D341Med (cell line): ENCODE measurements around the gene TRUB1.

Source experiments
- DNase-seq: peaks from one replicate; pipeline ENCODE4 v3.0.0; 2012; ENCODE audit warnings: low spot score

Gene TRUB1

DNA sequence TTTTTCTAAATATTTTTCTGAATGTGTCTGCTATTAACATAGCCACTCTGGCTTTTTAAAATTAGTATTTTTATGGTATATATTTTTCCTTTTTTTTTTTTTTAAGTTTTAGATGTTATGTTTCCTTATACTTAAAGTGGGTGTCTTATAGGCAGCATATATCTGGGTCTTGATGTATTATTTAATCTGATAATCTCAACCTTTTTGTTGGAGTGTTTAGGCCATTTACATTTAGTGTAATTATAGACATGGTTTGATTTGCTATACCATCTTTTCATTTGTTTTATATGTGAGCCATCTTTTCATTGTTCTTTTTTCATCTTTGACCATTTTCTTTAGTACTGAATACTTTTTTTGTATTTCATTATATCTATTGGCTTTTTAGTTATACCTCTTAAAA lies 45.0 kb downstream of the TRUB1 start:
- DNase-seq, result no peak

DNA sequence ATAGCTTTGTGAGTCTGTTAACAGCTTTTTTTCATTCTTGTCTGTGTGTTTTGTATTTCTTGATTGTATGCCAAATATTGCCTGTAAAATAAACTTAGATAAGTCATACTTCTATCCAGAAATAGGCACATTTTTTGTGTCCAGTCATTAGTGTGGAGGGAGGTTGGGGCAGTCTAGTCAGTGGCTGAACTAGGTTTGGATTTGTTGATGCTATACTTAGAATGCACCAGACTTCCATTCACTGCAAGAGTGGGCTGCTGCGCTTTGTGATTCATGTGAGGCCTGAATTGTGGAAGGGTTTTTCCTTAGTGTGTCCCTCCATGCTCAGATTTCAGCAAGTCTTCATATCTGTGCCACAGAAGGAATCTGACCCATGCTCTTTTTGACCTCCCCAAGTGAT lies 50.0 kb downstream of the TRUB1 start:
- DNase-seq, result no peak

DNA sequence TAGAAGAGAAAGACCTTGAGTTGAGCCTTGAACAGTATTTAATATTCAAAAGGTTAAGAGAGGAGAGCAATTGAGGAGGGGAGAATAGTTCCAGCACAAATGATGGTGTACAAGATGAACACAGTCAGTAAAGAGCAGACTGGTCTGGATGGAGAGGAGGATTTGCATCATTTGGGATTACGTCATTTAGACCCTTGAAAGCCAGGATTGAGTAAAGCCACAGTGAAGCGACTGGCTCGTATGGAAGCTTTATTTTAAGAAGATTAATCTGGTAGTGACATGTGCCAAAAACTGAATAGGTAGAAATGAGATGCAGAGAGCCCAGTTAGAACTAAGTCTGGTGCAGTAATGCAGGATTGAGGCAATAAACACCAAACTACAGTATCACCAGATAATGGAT lies 52.6 kb downstream of the TRUB1 start:
- DNase-seq, result peak; percentile 57

DNA sequence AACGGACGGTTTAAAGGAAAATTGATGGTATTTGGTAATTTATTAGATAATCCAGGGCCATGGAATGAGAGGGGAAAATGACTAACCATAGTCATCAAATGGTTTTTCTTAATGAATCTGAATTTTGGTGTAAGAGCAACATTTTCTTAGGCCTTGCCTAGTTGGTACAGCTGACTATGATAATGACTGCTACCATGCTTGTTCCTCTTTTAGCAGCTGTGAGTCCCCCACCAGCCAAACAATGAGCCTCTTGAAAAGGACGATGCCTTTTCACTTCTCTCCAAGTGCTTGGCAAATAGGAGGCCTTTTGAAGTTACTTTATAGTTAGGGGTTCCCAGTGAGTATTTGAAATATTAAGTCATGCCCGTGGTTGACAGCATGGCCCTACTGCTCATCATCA lies 53.0 kb downstream of the TRUB1 start:
- no peak for DNase-seq

DNA sequence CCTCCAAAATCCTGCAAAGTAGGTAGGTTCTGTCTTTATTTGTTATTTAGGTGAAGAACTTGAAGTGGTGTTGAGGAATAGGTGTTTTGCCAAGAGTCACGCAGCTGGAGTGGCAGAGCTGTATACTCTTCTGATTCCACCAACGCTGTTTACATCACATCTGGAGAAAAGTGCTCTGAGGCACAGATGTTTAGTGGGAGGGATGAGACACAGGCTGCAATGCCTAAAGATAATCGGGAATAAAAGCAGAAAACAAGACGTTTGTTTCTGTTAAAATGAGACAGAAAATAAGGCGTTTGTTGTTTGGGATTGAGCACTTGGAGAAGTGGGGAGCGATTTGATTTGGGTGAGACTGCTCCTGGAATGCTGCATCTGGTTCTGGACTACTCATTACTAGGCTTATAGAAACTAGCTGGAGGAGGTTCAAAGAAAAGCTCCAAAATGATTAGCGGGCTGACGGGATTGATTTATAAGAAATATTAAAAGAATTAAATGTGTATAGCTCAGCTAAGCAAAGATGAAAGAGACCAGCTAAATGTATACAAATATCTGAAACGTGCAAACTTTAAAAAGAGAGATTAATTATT lies 54.3 kb downstream of the TRUB1 start:
- no peak for DNase-seq

DNA sequence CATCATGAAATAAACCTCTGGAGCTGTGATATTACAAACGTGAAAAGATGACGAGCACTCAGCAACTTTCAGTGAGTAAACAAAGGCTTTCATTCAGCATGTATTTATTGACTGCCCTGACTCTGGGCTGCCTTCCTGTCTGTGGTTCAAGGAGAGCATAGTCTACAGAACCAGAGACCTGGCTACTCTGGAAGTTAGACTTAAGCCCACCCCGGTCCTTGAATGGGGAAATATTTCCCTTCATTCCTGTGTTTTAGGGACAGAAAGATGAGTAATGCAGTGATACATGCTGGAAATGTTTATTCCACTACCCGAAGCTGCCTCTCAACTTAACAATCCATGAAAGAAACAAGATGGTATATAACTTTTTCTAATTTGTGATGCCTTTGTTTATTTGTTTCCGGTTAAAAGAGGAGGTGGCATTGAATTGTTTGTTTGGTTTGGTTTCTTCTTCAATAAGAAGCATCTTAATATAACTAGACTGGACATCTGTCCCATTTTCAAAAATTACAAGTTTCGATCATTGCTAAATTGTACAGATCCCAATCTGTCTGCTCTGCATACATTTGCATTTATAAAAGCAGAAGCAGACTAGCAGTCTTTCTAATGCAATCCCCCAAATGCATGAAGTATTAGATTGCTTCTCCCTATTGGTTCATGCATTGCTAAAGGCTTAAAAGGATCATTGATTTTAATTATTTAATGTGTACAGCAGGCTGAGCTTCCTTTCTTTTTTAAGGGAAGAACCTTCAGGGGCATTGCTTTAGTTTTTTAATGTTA lies 57.7 kb downstream of the TRUB1 start:
- DNase-seq, result no peak

DNA sequence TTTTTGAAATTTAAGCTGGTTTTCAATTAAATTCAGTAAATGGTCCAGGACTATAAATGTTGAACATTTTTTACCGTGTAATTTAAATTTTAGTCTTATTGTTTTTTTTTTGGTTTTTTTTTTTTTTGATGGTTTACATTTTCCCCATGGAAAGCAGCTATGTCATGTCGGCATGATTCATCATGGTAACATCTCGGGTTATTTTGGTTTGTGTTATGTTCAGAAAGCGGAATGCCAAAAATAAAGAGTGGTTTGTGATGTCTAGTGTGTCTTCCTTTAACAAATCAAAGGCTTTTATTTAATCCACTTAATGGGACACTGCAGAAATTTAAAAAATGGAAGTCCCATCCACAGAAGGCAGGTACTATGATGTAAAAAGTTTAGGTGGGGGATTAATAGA lies 58.5 kb downstream of the TRUB1 start:
- no peak for DNase-seq

DNA sequence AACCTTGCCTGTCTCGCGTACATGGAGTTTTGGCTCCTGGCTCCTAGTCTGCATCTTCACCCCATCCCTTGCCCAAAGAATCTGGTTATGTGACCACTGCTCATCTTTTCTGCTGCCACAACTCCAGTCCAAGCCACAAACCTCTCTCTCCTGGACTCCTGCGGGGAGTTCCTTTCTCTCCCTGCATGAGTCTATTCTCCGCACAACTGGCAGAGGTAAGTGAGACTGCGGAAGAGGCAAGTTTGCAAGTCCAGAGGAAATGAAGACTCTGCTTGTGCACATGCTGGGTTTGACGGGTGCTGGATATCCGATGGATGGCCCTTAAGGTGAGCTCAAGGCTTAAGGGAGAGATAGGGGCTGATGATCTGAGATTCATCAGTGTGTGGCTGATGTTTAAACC lies 61.0 kb downstream of the TRUB1 start:
- DNase-seq, result no peak

DNA sequence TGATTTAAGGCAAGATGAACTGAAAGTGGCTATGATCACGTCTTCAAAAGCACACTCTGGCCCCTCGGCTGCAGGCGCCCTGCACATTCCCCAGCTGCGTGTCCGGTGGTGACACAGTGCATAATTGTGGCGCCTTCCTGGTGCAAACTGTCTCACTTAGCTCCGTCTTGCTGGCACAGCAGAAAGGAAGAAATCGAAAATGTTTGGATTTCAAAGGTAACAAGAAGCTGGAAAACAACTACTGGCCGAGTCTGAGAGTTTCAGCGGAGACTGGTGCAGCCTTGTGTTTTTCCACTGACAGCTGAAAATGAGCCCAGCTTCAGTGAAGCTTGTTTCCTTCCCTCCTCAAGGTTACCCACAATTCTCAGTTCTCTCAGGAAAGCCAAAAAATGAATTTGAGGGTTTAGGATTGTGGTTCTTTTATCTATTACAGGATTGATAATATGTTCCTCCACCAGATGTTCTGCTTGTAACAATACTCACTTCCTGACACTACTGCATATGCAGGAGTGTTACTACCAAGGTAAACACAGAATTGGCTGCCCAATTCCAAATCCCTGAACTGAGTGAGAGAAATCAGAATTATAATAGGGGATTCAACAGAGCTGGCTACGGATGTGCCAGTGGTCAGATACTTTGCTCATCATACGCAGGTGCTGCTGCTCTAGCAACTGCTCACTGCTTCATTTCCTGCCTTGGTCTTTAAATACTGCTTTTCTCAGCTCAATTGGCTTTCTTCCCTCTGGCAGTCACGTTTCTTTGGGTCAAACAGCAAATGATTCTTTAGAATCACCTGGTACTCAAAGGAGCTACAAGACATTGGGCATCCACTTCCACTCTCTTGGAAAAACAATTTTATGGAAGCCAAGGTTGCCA lies 63.7 kb downstream of the TRUB1 start:
- DNase-seq, result no peak

DNA sequence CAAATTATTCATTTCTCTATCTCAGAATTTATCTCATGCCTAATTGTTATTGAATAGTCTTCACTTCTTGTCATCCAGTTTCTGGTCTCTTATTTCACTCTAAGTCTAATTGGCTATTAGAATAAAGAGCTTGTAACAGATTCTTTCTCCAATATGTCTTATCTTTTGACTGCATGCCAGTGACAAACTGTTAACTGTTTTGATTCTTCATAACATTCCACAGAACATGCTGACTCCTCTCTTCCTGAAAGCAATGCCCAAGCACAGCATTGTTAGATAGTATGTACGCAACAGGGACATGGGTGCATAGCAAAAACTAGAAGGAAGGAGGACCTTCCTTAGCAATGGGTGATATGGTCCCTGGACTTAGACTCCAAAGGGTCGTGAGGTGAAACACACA lies 65.4 kb downstream of the TRUB1 start:
- no peak for DNase-seq

DNA sequence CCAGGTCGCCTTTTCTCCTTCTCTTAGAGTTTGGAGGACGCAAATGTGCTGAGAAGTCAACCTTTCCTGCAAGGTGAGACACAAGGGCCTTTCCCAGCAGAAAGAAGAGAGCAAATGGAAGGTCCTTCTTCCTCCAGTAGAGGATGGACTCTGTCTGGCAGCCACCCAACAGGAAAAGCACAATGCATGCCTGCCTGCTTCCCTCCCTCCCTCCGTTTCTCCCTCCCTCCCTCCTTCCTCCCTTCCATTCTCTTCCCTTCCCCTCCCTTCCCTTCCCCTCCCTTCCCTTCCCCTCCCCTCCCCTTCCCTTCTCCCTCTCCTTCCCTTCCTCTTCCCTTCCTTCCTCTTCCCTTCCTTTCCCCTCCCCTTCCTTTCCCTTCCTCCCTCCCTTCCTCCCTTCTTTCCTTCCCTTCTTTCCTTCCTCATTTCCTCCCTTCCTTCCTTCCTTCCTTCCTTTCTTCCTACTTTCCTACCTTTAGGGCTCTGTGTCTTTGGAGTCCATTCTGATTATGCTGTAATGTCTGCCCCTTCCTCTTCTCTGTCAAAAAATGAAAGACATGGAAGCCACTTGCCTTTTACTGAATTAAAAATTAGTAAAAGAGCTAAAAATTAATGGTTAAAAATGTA lies 66.4 kb downstream of the TRUB1 start:
- DNase-seq, result no peak

DNA sequence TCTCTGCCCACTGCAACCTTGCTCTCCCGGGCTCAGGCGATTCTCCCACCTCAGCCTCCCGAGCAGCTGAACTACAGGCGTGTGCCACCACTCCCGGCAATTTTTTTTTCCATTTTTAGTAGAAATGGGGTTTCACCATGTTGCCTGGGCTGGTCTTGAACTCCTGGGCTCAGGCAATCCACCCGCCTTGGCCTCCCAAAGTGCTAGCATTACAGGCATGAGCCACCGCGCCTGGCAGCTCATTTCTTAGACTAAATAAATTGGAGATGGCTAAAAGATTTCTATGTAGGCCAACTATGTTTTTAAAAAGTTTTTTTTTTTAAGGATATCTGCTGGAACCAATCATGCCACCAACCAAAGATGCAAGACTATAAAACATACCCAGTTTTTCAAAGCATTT lies 67.8 kb downstream of the TRUB1 start:
- no peak for DNase-seq

DNA sequence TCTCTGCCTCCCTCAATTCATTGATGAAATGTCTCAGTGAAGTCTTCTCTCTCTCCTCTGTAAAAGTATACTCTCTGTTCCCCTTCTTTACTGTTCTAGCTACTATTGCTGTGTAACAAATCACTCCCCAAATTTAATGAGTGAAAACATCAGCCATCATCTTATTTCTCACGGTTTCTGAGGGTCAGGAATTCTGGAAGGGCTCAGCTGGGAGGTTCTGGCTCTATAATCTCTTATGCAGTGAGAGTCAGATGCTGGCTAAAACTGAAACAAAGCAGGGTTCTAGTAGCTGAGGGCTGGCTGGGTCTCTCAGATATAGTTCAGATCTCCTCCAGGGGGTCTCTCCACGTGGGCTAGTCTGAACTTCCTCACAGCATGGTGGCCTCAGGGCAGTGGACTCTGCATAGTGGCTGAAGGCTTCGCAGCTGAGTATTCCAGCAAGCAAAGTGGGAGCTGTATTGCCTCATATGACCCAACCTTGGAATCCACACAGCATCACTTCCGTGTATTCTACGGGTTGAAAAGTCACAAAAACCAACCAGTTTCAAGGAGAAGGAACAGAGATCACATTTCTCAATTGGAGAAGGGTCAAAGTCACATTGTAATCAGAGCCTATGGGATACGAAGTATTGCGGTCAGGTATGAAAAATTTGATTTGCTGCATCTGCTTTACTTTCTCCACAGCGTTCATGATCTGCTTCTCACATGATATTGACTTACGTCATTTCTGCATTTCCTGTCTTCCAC lies 80.4 kb downstream of the TRUB1 start:
- DNase-seq, result no peak

DNA sequence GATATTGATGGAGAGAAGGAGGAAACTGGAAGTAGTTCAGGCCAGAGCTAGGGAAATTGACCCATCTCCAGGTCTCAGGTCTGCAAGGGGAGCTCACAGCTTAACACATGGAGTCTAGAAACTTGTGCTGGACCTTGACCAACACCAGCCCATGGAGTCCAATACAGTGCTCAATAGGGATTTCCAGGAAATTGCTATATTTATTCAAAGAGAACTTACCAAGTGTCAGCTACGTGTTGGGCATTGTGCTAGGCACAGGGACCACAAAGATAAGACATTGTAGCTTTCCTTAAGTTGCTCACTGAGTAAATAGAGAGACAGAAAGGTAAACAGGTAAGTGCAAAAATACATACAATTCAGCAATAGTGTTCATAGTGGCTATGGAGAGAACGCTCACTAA lies 82.5 kb downstream of the TRUB1 start:
- DNase-seq, result no peak

DNA sequence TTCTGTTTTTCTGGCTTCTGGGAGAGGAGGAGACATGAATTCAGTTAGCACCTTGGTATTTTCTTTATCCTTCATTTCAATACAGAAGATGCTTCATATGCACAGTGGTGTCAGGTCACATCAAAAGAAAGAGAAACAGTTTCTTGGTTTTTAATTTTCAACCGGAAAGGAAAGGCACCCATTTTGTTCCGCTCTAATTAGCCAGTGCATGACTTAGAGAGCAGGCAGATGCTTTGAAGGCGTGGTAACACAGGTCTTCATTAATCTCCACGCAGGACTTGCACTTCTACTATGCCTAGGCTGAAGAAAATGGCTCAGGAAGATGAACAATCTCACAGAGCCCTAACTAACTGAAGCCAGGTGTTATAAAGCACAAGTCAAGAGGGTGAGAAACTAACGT lies 84.7 kb downstream of the TRUB1 start:
- DNase-seq, result no peak

DNA sequence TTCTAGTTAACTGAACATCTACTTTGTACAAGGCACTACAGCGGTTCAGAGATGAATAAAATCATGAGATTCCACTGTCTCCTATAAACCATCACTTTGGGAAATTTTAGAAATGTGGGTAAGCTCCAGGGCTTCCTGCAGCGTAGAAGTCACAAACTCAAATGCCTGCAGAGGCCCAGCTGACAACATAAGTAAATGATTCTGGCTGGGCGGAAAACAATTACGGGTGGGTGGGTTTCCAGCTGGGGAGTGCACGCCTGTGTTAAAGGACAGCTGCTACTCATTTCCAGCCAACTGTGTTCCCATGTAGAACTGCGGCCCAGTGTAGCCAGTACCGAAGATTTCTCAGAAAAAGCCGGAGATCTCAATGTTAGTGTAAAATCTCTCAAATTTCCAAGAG lies 85.7 kb downstream of the TRUB1 start:
- no peak for DNase-seq

DNA sequence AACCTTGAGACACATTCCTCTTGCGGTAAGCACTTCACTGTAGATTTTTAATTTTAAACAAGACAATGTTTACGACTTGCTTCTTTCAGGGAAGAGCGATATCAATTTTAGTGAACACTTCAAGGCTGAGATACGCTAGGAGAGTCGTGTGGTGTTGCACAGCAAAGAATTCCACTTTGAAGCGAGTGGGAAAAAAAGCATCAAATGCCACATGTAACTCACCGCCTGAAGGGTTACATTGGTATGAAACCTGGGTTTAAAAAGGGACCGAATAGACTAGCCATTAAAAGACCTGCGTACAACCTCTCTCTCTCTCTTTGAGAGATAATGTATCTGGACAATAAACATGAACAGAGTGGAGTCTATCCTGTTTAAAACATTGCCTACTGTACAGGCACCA lies 86.4 kb downstream of the TRUB1 start:
- no peak for DNase-seq

DNA sequence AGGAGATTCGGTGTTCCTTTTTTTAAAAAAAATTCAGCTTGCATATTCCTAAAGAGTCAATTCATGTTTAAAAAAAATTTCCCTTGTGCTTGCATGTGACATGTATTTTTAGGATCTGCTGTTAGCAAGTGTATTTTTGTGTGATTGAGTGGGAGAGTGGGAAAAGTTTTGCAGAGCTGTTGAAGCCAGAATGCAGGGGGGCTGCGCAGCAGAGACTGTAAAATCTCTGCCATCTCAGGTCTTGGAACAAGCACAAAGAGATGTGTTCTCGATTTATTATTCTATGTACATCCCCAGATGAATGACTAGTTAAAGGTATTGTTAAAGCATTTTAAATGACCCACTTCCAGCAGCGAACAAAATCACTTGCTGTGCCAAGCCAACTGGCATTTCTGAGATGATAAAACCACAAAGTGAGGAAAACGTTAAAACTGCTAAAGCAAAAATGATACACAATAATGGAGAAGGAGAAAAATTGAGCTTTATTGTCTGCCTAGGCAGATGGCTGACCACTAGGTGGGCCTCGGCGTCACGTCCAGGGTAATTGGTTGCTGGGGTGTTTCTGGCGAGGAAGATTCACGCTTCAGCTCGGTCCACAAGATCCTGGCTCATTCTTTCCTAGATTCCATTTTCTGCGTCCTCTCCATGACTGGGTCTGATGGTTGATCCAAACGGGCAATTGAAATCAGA lies 88.2 kb downstream of the TRUB1 start:
- no peak for DNase-seq

DNA sequence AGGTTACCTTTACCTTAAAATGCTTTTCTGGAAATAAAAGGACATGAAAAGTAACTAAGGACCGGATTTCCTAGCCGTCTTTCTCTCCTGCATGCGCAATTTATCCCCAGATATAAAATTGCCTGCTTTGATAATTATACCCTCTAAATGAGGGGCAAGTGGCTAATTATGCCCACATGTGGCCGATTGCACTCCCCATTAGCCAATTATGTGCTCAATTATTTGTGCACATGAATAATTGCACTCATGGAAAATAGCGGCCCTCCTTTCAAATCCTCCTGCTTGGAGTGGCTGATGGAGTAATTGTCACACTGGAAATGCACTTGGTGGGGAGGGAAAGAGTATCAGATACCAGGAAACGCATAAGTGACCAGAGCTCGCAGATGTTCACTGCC lies 88.7 kb downstream of the TRUB1 start:
- no peak for DNase-seq
